ENCODE data around the gene HBZ. TPM values are rescaled to one million over a fixed set of nuclear protein-coding genes. Genes with fewer than 3 reads are reported as not detected.

The HBZ gene
- total and polyA plus RNA-seq, 9 of the 15 experiments (the other 6 are each of a cell fraction or from before 2014, with no cell fraction given) = 58.0 to 610 (median 113) TPM

GRCh38 chr16:180681-181564 lies 28.5 kb downstream of the HBZ start (continued):
- 0 out of 2 replicates have a peak, but pooled peaks have one; percentile 5 for TF ChIP-seq ZBTB12 (CRISPR knock-in tag; IDR thresholded peaks at IDR 0.05)
- peak; percentile 91 for TF ChIP-seq CREB3L1 (IDR thresholded peaks at IDR 0.05; ENCODE audit: borderline replicate concordance, low read depth)
- TF ChIP-seq SMC3 (conservative IDR thresholded peaks at IDR 0.05; ENCODE audit: insufficient read depth, low read depth, low read length) = no peak; the same call in 1 of the 2 replicates
- TF ChIP-seq ARID4B (CRISPR knock-in tag; IDR thresholded peaks at IDR 0.05) = peak; percentile 95
- TF ChIP-seq ZNF263 (CRISPR knock-in tag; IDR thresholded peaks at IDR 0.05; ENCODE audit: borderline replicate concordance) = peak; percentile 92
- TF ChIP-seq RBM34 (IDR thresholded peaks at IDR 0.05; ENCODE audit: borderline replicate concordance, insufficient read depth, low read length) = no peak
- TF ChIP-seq NFE2L1 (tag; IDR thresholded peaks at IDR 0.05; ENCODE audit: borderline replicate concordance, low read depth) = no peak
- TF ChIP-seq MAFF (IDR thresholded peaks at IDR 0.05; ENCODE audit: low read length) = no peak
- TF ChIP-seq FOXM1 (IDR thresholded peaks at IDR 0.05; ENCODE audit: low read depth) = no peak
- peak; percentile 96; the same call in 1 of the 2 replicates for TF ChIP-seq FOXM1 (CRISPR knock-in tag; IDR thresholded peaks at IDR 0.05; ENCODE audit: low read depth)
- peak; percentile 100 for TF ChIP-seq E2F5 (CRISPR knock-in tag; IDR thresholded peaks at IDR 0.05)
- TF ChIP-seq SIN3B (IDR thresholded peaks at IDR 0.05; ENCODE audit: low read depth) = 0 out of 2 replicates have a peak, but pooled peaks have one; percentile 48
- peak; percentile 92 for TF ChIP-seq ZNF395 (CRISPR knock-in tag; IDR thresholded peaks at IDR 0.05)
- no peak for TF ChIP-seq ZNF197 (CRISPR knock-in tag; IDR thresholded peaks at IDR 0.05; ENCODE audit: low read depth)
- TF ChIP-seq HMGN3 (IDR thresholded peaks at IDR 0.05; ENCODE audit: borderline replicate concordance, extremely low read depth, insufficient read length, low read depth, low read length) = peak; percentile 76
- TF ChIP-seq KDM1A (IDR thresholded peaks at IDR 0.05) = no peak
